Osteocyte (in vitro differentiated cells): ENCODE measurements around the gene EIF2S1. TPM values are rescaled to one million over a fixed set of nuclear protein-coding genes. Genes with fewer than 3 reads are reported as not detected.
A peak's percentile ranks its signal among the peaks of the same experiment; 100 is the strongest.

Experiments
- DNase-seq: peaks from one replicate; pipeline ENCODE4 v3.0.0; 2021; ENCODE audit warnings: mixed read lengths; ENCODE audit not compliant: unreplicated experiment; ENCODE audit errors: extremely low spot score
- H3K27ac Mint-ChIP-seq: one replicate; pipeline ENCODE4 v1.8.0; 2021; ENCODE audit warnings: mild to moderate bottlenecking, mixed read lengths; ENCODE audit not compliant: unreplicated experiment
- H3K27me3 Mint-ChIP-seq: one replicate; pipeline ENCODE4 v1.8.0; 2021; ENCODE audit warnings: mixed read lengths; ENCODE audit not compliant: unreplicated experiment
- H3K36me3 Mint-ChIP-seq: one replicate; pipeline ENCODE4 v1.8.0; 2021; ENCODE audit warnings: mixed read lengths; ENCODE audit not compliant: unreplicated experiment
- H3K4me1 Mint-ChIP-seq: one replicate; pipeline ENCODE4 v1.8.0; 2021; ENCODE audit warnings: mixed read lengths; ENCODE audit not compliant: unreplicated experiment
- H3K4me3 Mint-ChIP-seq: one replicate; pipeline ENCODE4 v1.8.0; 2021; ENCODE audit warnings: mild to moderate bottlenecking, moderate library complexity, mixed read lengths; ENCODE audit not compliant: unreplicated experiment
- H3K9me3 Mint-ChIP-seq: one replicate; pipeline ENCODE4 v1.8.0; 2021; ENCODE audit warnings: mixed read lengths; ENCODE audit not compliant: unreplicated experiment
- total RNA-seq: library from RNA; stranded (reverse); gene quantifications from 2 replicates; pipeline ENCODE4 v1.2.1, GENCODE V29; 2021
- TF ChIP-seq, protein P1 (sequence below): fragments of 200-600 bp; sonication (generic); IDR thresholded peaks from 2 replicates; pipeline ENCODE4 v1.5.0; 2021; ENCODE audit warnings: antibody characterized with exemption, mild to moderate bottlenecking, moderate library complexity

EIF2S1 gene
- total RNA-seq, 1 donor from 2014 or later: 85.3 TPM

DNA sequence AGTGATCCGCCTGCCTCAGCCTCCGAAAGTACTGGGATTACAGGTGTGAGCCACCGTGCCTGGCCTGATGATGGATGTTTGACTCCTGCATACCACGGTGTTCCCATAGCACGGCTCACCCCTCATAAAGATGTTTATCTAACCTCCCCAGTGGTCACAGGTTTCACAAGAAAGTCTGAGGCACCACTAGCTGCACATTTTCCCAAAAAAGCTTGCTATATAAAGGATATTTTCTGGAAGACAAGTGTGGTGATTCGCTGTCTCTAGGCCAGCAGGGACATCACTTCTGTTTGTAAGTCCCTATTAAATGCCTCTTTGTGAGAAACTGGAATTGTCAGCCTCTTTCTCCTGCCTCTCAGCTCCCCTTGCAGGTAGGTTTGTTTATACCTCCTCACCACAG, 33.6 kb downstream of the EIF2S1 start:
- peaks cover 5% of the 10 kb centered on the region for H3K4me1 Mint-ChIP-seq
- no peaks in the 10 kb centered on the region for H3K36me3 Mint-ChIP-seq
- DNase-seq: peak; percentile 48

DNA sequence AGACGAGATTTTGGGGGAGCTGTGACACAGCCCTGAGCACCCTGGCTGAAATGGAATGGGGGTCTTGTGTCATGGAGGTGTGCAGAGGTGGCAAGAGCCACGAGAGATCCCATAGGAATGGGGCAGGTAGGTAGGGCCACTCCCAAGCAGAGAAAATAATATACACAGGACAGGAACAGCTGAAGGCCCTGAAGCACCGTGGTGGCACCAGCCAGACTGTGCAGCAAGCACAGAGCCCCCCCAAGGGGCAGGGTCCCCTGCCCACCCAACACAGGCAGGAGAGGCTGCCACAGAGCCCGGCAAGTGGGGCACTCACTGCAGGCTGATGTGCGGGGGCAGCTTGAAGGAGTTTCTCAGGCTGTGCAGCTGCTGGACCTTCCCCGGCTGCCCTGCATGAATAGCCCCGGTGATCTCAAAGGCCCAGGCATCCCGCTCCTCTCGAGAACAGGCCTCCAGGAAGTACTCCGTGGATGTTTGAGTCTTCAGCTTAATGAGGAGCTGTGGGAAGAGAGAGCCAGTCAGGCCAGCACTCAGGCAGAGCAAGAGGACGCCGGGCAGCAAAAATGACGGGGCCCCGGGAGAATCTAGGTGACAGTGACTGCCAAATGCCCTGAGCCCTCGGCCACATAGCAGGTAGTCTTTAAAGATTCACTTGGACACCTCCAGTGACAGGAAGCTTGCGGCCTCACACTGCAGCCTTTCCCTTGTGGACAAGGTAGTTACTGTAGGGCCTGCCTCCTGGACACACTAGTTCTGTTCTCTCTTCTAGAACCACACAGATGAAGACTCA, 35.2 kb downstream of the EIF2S1 start:
- TF ChIP-seq, protein P1, sequence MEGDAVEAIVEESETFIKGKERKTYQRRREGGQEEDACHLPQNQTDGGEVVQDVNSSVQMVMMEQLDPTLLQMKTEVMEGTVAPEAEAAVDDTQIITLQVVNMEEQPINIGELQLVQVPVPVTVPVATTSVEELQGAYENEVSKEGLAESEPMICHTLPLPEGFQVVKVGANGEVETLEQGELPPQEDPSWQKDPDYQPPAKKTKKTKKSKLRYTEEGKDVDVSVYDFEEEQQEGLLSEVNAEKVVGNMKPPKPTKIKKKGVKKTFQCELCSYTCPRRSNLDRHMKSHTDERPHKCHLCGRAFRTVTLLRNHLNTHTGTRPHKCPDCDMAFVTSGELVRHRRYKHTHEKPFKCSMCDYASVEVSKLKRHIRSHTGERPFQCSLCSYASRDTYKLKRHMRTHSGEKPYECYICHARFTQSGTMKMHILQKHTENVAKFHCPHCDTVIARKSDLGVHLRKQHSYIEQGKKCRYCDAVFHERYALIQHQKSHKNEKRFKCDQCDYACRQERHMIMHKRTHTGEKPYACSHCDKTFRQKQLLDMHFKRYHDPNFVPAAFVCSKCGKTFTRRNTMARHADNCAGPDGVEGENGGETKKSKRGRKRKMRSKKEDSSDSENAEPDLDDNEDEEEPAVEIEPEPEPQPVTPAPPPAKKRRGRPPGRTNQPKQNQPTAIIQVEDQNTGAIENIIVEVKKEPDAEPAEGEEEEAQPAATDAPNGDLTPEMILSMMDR: no peak
- Mint-ChIP-seq H3K27ac (no peak overlapping the region), H3K4me3 (no peak overlapping the region), H3K4me1 (peaks cover 5% of the 10 kb centered on the region), H3K9me3 (no peaks in the 10 kb centered on the region), H3K36me3 (no peaks in the 10 kb centered on the region), H3K27me3 (peaks cover 2% of the 10 kb centered on the region)
- DNase-seq: peak; percentile 81

More for the DNA sequence above, 33.6 kb downstream of the EIF2S1 start:
- H3K27me3 Mint-ChIP-seq: no peaks in the 10 kb centered on the region
- no peak overlapping the region for H3K4me3 Mint-ChIP-seq
- H3K27ac Mint-ChIP-seq: no peak overlapping the region
- TF ChIP-seq, protein P1: no peak
- no peaks in the 10 kb centered on the region for H3K9me3 Mint-ChIP-seq

DNA sequence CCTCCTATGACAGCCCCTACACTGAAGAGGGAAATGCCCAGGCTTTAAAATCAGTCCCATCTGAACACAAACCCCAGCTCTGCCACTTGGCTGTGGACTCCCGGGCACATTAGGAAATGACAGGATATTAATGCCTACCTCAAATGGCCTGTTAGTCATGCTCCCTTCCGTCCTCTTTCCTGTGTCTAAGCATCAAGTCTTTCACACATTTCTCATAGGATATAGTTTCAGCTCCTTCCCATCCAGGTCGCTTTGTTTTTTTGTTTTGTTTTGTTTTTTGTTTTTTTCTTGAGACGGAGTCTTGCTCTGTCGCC, 35.7 kb downstream of the EIF2S1 start:
- H3K9me3 Mint-ChIP-seq: no peaks in the 10 kb centered on the region

DNA sequence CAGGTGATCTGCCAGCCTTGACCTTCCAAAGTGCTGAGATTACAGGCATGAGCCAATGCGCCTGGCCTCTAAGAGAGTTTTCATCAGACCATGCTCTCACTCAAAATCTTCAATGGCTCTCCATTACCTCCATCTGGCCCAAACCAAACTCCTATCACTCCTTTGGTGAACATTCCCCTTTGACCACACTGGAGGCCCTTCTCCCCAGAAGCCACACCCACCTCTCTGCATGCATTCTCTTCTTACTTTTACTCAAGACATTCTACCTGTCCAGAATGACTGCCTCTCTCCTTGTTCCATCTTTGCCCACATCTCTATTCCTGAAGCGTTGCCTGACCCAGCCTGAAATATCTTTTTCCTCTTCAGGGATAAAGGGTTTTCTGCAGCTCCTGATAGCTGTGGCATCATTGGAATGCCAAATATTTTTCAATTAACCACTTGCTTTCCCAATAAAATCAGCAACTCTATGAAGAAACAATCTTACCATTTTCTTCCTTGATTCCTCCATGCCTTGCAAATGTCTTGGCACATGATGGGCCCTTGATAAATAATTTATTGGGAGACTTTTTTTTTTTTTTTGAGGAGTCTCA, 36.3 kb downstream of the EIF2S1 start:
- peaks cover 2% of the 10 kb centered on the region for H3K27me3 Mint-ChIP-seq
- TF ChIP-seq, protein P1: no peak
- H3K36me3 Mint-ChIP-seq: no peaks in the 10 kb centered on the region
- peak; percentile 21 for DNase-seq
- no peaks in the 10 kb centered on the region for H3K9me3 Mint-ChIP-seq
- H3K4me3 Mint-ChIP-seq: no peak overlapping the region
- peaks cover 5% of the 10 kb centered on the region for H3K4me1 Mint-ChIP-seq
- H3K27ac Mint-ChIP-seq: no peak overlapping the region

More for the DNA sequence above, 35.7 kb downstream of the EIF2S1 start:
- Mint-ChIP-seq H3K27me3 (peaks cover 2% of the 10 kb centered on the region), H3K4me3 (no peak overlapping the region), H3K27ac (no peak overlapping the region), H3K36me3 (no peaks in the 10 kb centered on the region), H3K4me1 (peaks cover 5% of the 10 kb centered on the region)
- peak; percentile 66 for DNase-seq
- TF ChIP-seq, protein P1: no peak

DNA sequence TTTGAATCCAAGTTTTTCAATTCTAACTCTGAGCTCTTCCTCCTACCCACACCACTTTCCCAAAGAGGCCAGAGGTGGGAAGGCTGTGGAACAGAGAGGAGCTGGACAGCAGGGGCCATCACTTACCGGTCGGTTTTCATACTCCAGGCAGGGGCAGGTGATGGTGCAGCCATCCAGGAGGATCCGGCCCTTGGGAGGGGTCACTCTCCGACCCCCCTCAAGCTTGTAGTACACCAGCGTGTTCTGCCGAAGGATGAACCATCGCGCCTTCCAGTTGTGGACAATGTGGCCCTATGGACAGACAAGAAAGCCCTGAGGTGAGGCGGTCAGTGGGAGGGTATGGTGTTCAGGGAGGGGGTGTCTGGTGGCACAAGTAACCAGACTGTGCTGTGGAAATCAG, 37.4 kb downstream of the EIF2S1 start:
- peak; percentile 71 for DNase-seq
- Mint-ChIP-seq H3K4me3 (no peak overlapping the region), H3K27me3 (peaks cover 2% of the 10 kb centered on the region), H3K36me3 (no peaks in the 10 kb centered on the region), H3K4me1 (peaks cover 5% of the 10 kb centered on the region), H3K27ac (no peak overlapping the region), H3K9me3 (peaks cover 1% of the 10 kb centered on the region)
- TF ChIP-seq, protein P1: no peak
